HepG2 (cell line): ENCODE data around the gene DCAKD.

Experiments
- CTCF ChIP-seq: sonication (generic); formaldehyde crosslinking; IDR thresholded peaks from 2 replicates; pipeline ENCODE4 v1.5.0; 2020; ENCODE audit warnings: mild to moderate bottlenecking, missing genetic modification reagents, moderate library complexity
- EZH2 ChIP-seq: conservative IDR thresholded peaks from 2 replicates; pipeline ENCODE4 v1.6.1; 2012; ENCODE audit warnings: mild to moderate bottlenecking, low read depth, low read length, moderate library complexity
- NFKBIZ ChIP-seq: IDR thresholded peaks from 2 replicates; pipeline ENCODE4 v1.6.1; 2018; ENCODE audit warnings: missing genetic modification reagents, missing compliant biosample characterization
- PRPF4 ChIP-seq: fragments of 200-400 bp; formaldehyde crosslinking; IDR thresholded peaks from 2 replicates; pipeline ENCODE4 v1.6.1; 2016; ENCODE audit warnings: low read length, low read depth; ENCODE audit not compliant: poor library complexity, severe bottlenecking
- RARG ChIP-seq: sonication (generic); formaldehyde crosslinking; IDR thresholded peaks from 2 replicates; pipeline ENCODE4 v1.4.0; 2020; ENCODE audit warnings: low read depth, mild to moderate bottlenecking, missing genetic modification reagents
- RBM39 ChIP-seq: fragments of 200-400 bp; formaldehyde crosslinking; IDR thresholded peaks from one replicate; pipeline ENCODE4 v1.6.1; 2018; ENCODE audit warnings: antibody characterized with exemption, mild to moderate bottlenecking, low read depth, low read length; ENCODE audit not compliant: poor library complexity, severe bottlenecking
- RXRB ChIP-seq: IDR thresholded peaks from 2 replicates; pipeline ENCODE4 v1.6.1; 2016; ENCODE audit warnings: borderline replicate concordance, missing genetic modification reagents, missing compliant biosample characterization
- SKIL ChIP-seq: sonication (generic); formaldehyde crosslinking; IDR thresholded peaks from 2 replicates; pipeline ENCODE4 v1.8.0; 2022; ENCODE audit warnings: missing genetic modification reagents, mild to moderate bottlenecking, moderate library complexity, borderline replicate concordance
- SMAD3 ChIP-seq: sonication (generic); formaldehyde crosslinking; IDR thresholded peaks from 2 replicates; pipeline ENCODE4 v1.4.0; 2020; ENCODE audit warnings: missing genetic modification reagents
- TCF12 ChIP-seq, 2 experiments: fragments of 450-650 bp in 1 of 2; sonication (generic) in 1 of 2; formaldehyde crosslinking in 1 of 2; IDR thresholded peaks; 2 replicates each; pipeline versions ENCODE4 v1.6.1 to v1.8.0; 2017 to 2022; ENCODE audit warnings: antibody characterized with exemption in 1 of 2, mild to moderate bottlenecking in 1 of 2, missing genetic modification reagents in 1 of 2, moderate library complexity in 1 of 2
- TCF7L2 ChIP-seq: IDR thresholded peaks from 2 replicates; pipeline ENCODE4 v1.6.1; 2011; ENCODE audit warnings: mild to moderate bottlenecking, low read depth, low read length, moderate library complexity
- ZBTB44 ChIP-seq: sonication (generic); formaldehyde crosslinking; IDR thresholded peaks from 2 replicates; pipeline ENCODE4 v1.4.0; 2020; ENCODE audit warnings: missing genetic modification reagents
- ZFX ChIP-seq: sonication (generic); formaldehyde crosslinking; IDR thresholded peaks from 2 replicates; pipeline ENCODE4 v1.4.0; 2020; ENCODE audit warnings: mild to moderate bottlenecking, low read depth, missing genetic modification reagents, moderate library complexity
- ZMAT5 ChIP-seq: sonication (generic); formaldehyde crosslinking; IDR thresholded peaks from 2 replicates; pipeline ENCODE4 v1.5.0; 2020; ENCODE audit warnings: mild to moderate bottlenecking, low read depth, missing genetic modification reagents, borderline replicate concordance

- TF ChIP-seq RXRB = no peak
- no peak for TF ChIP-seq PRPF4
- no peak for TF ChIP-seq EZH2
- TF ChIP-seq TCF12 (IDR thresholded peaks at IDR 0.05) = no peak
- no peak for TF ChIP-seq TCF12 (CRISPR knock-in tag; IDR thresholded peaks at IDR 0.05)
- no peak for TF ChIP-seq CTCF (CRISPR knock-in tag)
- TF ChIP-seq RARG = no peak
- TF ChIP-seq SMAD3 (CRISPR knock-in tag) = no peak
- no peak for TF ChIP-seq ZMAT5 (CRISPR knock-in tag)
- TF ChIP-seq RBM39 = no peak
- no peak for TF ChIP-seq TCF7L2
- TF ChIP-seq ZBTB44 (CRISPR knock-in tag) = no peak
- TF ChIP-seq NFKBIZ (CRISPR knock-in tag) = no peak
- no peak for TF ChIP-seq ZFX (CRISPR knock-in tag)
- TF ChIP-seq SKIL (CRISPR knock-in tag) = no peak
Measured at GRCh38 chr17:45081047-45081703, 29.7 kb upstream of the DCAKD start.
